Inflammatory macrophage treated with lipopolysaccharide for 1 hour (primary cell): ENCODE data around the gene LYZ.
A peak's percentile ranks its signal among the peaks of the same experiment; 100 is the strongest.

Experiments
- DNase-seq, 2 donors: peaks; one replicate each; pipeline ENCODE4 v3.0.0-alpha.2; 2020 to 2022

The LYZ gene

DNA sequence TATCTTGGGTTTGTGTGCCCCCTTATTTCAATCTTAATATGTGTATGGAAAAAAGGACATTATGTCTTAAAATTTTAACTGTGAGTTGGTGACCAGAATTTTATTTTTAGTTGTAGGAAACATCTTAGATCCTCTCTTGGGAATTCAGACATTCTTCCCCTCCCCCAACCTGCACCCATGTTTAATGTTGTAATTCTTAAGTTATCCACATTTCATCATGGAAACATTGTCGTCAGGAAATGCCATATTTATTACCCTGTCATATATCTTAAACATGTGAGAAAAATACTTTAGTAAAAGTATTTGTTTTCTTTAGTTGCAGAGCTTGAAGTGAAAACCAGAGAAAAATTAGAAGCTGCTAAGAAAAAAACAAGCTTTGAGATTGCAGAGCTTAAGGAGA is 41.6 kb downstream of the LYZ start:
- no peak for DNase-seq

DNA sequence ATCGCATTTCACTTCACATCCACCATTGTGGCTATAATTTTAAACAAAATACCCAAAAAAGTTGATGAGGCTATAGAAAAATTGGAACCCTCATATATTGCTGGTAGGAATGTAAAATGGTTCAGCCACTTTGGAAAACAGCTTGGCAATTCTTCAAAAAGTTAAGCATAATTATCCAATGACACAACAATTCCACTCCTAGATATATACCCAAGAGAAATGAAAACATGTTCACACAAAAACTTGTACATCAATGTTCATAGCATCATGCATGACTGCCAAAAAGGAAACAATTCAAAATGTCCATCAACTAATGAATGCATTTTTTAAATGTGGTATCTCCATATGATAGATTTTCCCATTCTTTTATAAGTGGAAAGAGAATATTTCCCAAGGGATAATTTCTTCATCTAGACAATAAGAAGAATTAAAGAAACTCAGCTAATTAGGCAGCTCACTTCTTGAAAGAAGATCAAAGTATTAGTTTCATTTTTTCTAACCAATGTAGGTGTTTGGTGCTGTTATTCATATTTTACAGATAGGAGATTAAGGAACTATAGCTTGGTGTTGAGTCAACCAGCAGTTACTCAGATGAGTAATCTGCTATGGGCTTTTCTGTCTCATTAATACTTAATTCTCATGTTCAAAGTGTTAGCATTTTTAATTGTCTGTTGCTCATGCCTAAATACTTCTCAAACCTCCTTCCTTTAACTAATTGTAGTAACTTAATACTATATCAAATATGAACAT is 44.2 kb downstream of the LYZ start:
- peak in 1 of 2 donors; percentile 39 for DNase-seq

DNA sequence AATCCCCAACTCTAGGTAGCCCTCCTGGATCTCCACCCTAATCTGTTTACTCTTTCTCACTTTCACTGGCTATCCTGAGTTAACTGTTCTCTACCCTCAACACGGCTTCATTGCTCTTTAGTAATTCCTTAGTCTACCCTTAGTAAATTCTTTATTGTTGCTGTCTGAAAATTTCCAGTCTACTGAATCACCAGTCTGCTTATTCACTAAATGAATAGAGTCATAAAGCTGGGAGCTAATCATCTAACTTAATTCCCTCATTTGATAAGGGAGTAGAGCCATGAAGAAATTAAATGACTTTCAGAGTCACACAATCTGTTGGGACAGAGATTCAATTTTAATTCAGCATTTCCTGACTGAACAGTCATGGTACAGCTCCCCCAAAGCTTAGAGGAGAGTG is 47.9 kb downstream of the LYZ start:
- no peak for DNase-seq

GRCh38 chr12:69396963-69397362 is 48.8 kb downstream of the LYZ start:
- DNase-seq: no peak

DNA sequence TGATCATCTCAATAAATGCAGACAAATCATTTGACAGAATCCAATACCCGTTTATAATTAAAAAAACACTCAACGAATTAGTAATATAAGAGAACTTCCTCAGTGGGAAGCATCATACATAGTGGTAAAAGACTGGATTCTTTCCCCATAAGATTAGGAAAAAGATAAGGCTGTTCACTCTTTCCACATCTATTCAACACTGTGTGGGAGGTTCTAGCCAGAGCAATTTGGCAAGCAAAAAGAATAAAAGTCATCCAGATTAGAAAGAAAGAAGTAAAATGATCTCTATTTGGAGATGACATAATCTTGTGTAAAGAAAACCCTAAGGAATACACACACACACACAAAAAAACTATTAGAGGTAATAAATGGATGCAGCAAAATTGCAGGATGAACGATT is 49.8 kb downstream of the LYZ start:
- no peak for DNase-seq

GRCh38 chr12:69401940-69402339 is 53.8 kb downstream of the LYZ start:
- no peak for DNase-seq
